H1 (cell line): Measurements from ENCODE around the gene GPHA2.

ENCODE experiments used
- BACH1 ChIP-seq: IDR thresholded peaks from 2 replicates; pipeline ENCODE4 v1.6.1; 2012; ENCODE audit warnings: low read length, improper control_type of control experiment
- CTCF ChIP-seq, 3 experiments: IDR thresholded peaks; 1 replicate in 2 of 3; 2 replicates in 1 of 3; pipeline versions ENCODE4 v1.5.1 to v1.6.1; 2011; ENCODE audit warnings: low read length in 3 of 3, mild to moderate bottlenecking in 3 of 3, inconsistent platforms in 2 of 3, low read depth in 1 of 3, moderate library complexity in 1 of 3; ENCODE audit not compliant: insufficient read depth in 1 of 3; ENCODE audit errors: control extremely low read depth in 1 of 3
- POLR2A ChIP-seq, 2 experiments: IDR thresholded peaks; 1 replicate in 1 of 2; 2 replicates in 1 of 2; pipeline ENCODE4 v1.6.1; 2011; ENCODE audit warnings: low read depth in 2 of 2, low read length in 2 of 2, mild to moderate bottlenecking in 2 of 2; ENCODE audit errors: control extremely low read depth in 1 of 2
- RXRA ChIP-seq: IDR thresholded peaks from 2 replicates; pipeline ENCODE4 v1.6.1; 2011; ENCODE audit warnings: low read depth, mild to moderate bottlenecking, low read length, moderate library complexity; ENCODE audit not compliant: insufficient read depth
- TF ChIP-seq, protein P1 (sequence below): IDR thresholded peaks from 2 replicates; pipeline ENCODE4 v1.6.1; 2012; ENCODE audit warnings: inconsistent platforms

DNA sequence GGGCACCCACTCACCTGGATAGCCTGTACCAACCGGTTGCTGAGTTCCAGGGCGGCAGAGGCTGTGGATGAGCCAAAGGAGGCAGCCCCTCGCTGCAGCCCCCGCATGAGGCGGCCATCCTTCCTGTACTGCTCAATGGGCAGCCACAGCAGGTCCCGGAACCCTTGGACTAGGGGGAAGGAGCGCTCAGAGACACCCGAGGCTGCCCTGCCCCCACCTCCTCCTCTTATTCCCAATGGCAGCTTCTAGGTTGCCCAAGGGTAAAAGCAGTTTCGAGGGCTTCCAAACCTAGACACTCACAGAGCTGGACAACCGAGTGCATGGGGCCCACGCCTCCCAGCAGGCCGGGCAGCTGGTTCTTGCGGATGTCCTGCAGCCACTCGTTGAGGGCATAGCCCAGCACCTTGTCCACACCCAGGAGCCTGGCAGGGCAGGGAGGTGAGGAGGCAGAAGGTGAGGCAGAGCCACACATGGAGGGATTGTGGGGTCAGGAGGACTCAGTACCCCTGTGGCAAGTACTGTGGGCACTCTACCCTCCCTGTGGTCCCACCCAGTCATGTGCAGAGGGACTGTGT lies 39.2 kb downstream of the GPHA2 start:
- TF ChIP-seq CTCF (IDR thresholded peaks at IDR 0.05; ENCODE audit: control extremely low read depth in 1 of 3, insufficient read depth in 1 of 3, low read depth in 1 of 3, low read length in 3 of 3) (no peak), RXRA (no peak), POLR2A (IDR thresholded peaks at IDR 0.05; ENCODE audit: control extremely low read depth in 1 of 2, low read depth in 2 of 2, low read length in 2 of 2) (no peak), BACH1 (no peak)
- TF ChIP-seq, protein P1, sequence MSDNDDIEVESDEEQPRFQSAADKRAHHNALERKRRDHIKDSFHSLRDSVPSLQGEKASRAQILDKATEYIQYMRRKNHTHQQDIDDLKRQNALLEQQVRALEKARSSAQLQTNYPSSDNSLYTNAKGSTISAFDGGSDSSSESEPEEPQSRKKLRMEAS: no peak
